Measurements from ENCODE around the gene FURIN.

DNA sequence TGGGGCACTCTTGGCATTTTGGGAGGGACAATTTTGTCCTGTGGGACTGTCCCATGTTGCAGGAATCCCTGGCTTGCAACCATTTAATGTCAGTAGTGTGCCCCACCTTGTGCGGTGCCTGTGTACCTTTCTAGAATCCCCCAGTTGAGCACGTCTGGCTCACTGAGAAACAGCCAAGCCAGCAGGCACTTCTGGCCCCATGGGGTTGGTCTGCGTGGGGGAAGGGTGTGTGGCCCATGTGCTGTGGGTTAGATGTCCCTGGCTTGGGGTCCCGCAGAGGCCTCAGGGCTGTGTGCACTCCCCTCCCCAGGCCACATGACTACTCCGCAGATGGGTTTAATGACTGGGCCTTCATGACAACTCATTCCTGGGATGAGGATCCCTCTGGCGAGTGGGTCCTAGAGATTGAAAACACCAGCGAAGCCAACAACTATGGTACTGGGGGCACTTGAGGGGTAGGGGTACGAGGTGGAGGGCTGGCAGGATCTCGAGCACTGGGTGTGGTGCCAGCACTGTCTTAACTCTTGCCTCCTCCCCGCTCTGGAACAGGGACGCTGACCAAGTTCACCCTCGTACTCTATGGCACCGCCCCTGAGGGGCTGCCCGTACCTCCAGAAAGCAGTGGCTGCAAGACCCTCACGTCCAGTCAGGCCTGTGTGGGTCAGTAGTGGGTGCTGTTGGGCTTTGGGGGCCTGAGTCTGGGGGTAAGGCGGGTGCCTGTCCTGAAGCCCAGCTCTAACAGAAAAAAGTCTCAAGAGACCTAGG, 12.2 kb downstream of the FURIN start:
- no peak for TF ChIP-seq EZH2phosphoT487 (IDR thresholded peaks at IDR 0.05)
- TF ChIP-seq, protein P1, sequence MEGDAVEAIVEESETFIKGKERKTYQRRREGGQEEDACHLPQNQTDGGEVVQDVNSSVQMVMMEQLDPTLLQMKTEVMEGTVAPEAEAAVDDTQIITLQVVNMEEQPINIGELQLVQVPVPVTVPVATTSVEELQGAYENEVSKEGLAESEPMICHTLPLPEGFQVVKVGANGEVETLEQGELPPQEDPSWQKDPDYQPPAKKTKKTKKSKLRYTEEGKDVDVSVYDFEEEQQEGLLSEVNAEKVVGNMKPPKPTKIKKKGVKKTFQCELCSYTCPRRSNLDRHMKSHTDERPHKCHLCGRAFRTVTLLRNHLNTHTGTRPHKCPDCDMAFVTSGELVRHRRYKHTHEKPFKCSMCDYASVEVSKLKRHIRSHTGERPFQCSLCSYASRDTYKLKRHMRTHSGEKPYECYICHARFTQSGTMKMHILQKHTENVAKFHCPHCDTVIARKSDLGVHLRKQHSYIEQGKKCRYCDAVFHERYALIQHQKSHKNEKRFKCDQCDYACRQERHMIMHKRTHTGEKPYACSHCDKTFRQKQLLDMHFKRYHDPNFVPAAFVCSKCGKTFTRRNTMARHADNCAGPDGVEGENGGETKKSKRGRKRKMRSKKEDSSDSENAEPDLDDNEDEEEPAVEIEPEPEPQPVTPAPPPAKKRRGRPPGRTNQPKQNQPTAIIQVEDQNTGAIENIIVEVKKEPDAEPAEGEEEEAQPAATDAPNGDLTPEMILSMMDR (IDR thresholded peaks at IDR 0.05): no peak
